ENCODE measurements around the gene CPTP.
A peak's percentile ranks its signal among the peaks of the same experiment; 100 is the strongest.

The CPTP gene

DNA sequence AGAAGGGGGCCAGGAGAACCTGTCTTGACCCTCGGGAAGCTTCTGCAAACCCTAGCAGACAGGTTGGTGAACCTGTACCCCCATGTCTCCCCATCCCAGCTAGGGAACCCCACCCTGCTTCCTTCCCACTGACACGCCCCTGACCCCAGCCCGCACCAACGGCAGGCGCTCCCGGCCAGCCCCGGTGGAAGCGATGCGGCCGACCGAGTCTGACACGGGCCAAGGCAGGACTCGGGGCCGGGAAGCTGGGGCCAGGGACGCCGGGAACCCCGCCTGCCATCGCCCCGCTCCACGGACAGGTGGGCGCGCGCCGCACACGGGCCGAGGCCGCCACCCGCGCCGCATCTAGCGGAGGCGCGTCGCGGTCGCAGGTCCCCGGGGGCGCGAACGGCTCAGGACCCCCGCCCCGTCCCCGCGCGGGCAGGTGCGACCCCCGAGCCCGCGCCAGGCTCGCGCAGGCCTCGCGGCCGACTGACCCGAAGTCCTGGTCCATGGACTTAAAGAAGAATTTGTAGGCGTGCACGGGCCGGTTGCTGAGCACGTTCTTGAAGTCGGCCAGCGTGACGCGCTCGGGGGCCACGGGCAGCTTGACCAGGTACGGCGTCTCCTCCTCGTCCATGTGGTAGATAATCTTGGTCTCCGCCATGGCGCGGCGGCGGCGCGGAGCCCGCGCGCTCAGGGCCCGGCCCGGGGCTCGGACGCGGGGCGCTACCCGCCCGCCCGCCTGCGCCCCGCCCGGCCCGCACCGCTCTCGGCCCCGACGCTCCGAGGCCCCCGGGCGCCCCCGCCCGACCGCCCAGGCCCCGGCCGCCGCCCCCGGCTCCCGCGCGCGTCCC lies 24.0 kb downstream of the CPTP start:
- DNase-seq (ENCODE audit: low read depth, low spot score) = peak; percentile 68

DNA sequence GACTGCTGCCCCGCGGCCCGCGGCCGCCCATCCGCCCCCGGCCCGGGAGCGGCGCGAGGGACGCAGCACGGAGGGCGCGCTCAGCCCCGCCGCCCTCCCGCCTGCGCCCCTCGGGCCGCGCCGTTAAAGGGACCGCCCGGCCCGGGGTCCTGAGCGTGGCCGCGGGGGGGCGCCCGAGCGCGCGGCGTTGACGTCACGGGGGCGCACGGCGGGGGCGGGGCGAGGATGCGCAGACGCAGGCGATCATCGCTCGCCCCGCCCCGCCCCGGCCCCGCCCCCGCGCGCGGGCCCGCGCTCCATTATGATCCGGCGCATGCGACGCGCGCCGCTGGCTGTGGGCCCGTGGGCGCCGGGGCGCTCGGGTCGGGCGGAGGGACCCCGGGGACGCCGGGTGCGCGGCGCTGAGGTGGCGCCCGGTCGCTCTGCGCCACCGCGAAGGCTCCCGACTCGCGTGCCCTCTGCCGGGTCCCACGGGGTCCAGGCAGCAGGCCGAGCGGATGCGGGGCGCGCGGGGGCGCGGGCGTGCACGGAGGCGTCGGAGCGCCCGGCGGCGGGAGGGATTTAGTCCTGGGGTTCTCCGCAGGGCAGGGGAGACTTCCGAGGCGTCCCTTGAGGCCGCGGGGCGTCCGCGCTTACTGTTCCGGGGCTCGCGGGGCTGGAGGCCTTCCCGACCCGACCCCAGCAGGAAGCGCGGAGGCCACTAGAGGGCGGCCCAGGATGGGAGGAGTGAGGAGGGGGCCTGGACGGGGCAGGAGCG lies 24.8 kb downstream of the CPTP start, which contains the start of gene DVL1:
TSS of gene DVL1 (minus strand) at position 163 of the 757 bp plus-strand sequence. CDS start 353 bp downstream, outside the sequence.
- peak; percentile 91 for DNase-seq (ENCODE audit: low read depth, low spot score)

DNA sequence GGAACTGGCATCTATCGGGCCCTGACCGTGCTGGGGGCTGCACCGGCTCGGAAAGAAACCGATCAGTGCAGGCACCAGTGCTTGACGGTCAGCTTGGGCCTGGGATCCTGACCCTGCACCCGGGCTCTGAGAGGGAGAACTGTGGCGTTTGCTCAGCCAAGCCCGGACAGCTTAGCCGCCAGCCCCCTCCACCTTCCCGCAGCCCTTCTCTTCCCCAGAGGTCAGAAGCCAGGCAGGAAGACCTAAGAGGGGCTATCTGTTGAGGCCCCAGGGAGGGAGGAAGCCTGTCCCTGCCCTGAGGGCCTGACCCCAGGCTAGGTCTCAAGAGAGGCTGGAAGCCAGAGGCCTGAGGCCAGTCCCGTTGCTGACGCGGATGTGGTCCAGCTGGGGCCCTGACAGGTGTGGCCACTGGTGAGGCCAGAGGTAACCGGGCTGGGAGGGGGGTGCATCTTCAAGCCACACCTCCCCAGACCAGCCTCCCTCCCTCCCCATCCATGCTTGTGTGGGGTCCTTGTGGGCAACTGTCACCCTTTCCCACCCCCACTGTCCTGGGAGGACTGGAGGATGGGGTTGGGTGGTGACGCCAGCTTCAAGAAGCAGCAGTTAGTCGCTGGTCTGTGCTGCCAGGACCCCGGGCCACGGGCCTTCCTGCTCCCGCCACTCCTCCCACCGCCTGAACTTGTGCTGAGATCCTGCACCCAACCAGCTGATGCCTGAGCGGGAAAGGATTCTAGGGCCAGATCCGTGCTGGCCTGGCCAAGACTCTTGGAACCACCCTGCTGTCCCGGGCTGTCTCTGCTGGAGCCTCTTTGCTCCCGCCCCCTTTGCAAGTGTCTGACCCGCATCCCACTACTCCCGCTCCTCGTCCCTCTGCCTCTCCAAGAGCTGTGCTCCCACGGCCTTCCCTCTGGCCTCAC lies 27.2 kb downstream of the CPTP start:
- DNase-seq (ENCODE audit: low read depth, low spot score) = peak; percentile 48

DNA sequence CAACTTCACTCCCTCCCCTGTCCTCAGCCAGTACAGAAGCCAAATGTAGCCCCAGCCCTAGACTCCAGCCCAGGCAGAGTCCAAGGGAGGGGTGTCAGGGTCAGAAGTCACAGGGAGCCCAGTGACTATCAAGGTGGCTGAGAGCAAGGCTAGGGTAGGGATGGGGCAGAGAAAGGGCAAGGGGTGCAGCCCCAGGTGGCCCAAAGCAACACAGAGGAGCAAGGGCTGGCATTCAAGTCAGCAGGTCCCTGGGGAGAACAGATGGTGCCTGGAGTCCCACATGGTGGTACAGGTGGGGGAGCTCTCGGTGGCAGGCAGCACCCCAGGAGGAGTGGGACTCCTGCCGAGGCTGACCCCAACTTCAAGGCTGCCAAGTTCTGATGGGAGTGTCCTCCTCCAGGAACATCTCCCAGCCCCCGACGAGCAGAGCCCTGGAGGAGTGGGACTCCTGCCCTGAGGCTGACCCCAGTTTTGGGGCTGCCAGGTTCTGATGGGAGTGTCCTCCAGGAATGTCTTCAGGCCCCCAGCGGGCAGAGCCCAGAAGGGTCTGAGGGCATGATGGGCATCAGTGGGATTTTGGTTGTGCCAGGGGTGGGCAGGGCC lies 28.3 kb downstream of the CPTP start:
- DNase-seq (ENCODE audit: low read depth, low spot score) = no peak

DNA sequence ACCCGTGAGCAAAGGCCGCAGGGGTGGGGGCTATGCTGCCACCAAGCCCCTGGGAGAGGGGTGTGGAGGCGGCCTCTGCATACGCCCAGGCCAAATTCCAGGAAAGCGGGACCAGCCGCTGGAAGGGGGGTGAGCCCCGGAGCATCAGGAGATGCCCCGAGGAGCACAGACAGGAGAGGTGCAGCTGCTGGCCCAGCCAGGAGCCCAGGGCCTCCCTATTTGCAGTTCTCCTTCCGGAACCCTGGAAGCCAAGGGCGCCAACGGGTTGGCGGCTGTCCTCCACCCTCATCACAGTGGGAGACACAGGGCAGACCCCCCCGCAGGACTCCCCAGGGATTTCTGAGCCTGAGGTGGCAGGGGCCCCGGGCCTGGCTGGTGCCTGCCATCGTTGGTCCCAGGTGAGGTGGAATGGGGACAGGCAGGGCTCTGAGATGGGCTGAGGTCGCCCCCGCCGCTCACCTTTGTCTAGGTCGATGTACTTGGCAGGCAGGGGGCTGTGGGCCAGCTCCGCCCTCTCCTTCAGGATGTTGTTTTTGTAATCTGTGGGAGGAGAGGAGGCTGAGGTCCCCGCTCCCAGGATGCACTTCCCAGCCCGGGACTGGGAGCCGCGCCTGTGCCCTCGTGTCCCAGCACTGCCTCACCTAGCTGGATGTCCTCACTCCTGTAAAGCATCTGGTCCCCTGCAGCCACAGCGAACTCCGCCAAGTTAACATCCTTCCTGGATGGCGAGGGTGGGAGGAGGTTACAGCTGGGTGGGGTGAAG lies 29.0 kb downstream of the CPTP start:
- DNase-seq (ENCODE audit: low read depth, low spot score) = no peak

DNA sequence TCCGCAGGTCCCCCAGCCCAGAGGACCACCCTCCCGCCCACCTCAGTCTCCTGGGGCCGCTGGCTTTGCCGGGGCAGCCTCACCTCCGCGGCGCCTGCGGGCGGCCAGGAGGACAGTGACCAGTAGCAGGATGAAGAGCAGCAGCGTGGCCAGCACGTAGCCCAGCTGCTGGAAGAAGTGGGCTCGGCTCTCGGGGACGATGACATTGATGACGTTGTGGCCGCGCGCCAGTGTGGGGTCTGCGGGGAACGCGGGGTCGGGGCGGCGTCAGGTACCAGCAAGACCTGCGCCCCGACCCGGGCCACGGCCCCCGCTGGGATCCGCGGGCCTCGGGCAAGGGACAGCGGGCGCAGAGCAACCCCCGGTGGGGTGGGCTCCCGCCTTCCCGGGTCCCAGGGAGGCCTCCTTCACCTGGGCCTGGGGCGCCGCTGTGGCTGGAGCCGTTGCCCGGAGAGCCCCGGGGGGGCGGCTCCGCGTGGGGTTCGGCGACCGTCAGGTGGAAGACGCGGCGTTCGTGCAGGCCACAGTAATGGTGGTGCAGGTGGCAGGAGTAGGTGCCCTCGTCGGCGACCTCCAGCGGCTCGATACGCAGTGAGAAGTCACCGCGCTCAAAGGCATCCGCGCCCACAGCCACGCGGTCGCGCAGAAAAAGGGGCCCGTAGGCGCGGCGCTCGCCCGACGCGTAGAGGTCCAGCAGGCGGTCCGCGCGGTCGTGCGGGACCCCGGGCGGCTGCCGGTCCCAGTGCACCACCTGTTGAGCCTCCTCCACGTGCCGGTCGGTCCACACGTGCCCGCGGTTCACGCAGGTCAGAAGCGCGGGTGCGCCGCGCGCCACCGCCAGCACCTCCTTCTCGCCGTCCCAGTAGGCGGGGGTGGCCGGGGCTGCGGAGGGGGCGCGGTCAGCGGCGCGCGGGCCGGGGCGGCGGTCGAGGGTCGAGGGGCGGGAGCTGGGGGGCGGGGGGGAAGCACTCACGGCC lies 30.0 kb downstream of the CPTP start:
- no peak for DNase-seq (ENCODE audit: low read depth, low spot score)

DNA sequence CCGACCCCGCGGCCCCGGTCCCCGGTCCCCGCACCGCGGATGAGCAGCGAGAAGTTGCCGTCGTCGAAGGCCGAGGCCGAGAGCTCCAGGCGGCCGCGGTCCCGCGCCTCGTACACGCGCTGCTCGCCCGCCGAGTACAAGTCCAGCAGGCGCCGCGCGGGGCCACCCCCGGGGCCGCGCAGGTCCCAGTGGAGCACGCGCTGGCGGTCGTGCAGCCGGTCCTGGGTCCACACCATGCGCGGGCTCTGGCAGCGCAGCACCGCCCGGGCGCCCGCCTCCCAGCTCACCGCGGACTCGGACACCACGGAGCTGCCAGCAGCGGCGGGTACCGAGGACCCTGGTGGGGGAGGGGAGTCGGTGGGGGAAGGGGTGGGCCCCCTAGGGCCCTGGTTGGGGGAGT lies 30.8 kb downstream of the CPTP start:
- peak; percentile 69 for DNase-seq (ENCODE audit: low read depth, low spot score)

DNA sequence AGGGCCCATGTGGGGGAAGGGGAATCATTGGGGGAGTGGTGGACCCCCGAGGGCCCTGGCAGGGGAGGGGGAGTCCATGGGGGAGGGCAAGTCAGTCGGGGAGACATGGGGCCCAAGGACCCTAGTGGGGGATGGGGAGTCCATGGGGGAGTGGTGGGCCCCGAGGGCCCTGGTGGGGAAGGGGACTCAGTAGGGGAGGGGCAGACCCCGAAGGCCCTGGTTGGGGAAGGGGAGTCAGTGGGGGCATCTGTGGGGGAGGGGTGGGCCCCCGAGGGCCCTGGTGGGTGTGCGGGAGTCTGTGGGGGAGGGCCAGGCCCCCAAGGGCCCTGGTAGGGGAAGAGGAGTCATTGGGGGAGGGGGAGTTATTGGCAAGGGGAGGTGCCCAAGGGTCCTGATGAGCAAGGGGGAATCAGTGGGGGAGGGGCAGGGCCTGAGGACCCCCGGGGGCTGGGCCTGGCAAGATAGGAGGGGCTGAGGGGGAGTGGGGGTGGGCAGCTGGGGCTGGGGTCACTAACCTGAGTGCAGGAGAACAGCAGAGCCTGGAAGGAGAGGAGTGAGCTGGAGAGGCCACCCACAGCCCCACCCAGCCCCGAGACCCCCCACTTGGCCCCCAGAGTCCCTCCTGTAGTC lies 31.7 kb downstream of the CPTP start:
- DNase-seq (ENCODE audit: low read depth, low spot score) = no peak

DNA sequence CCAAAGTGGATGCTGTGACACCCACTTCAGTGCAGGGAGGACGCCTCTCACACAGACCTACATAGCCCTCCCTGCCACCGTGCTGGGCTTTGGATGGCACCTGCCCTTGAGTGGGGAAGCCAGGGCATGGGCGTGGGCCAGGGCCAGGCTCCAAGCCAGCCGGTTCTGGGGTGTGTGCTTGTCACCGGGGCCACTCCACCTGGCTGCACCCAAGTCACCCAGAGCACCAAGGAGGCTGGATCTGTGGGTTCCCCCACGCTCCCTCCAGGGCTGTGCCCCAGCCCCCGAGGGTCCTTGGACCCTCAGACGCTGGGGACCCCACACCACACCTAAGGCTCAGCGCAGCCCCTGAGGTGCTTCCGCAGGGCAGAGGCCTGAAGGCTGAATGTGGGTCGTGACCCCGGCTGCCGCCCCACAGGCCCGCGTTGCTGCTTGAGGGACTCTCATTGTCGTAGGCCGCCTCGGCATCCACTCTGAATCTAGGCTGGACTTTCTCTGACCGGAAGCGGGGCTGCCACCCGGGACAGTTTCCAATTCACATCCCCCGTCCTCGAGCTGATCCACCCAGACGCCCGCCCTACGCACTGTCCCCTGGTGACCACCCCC lies 32.3 kb downstream of the CPTP start:
- peak; percentile 52 for DNase-seq (ENCODE audit: low read depth, low spot score)

DNA sequence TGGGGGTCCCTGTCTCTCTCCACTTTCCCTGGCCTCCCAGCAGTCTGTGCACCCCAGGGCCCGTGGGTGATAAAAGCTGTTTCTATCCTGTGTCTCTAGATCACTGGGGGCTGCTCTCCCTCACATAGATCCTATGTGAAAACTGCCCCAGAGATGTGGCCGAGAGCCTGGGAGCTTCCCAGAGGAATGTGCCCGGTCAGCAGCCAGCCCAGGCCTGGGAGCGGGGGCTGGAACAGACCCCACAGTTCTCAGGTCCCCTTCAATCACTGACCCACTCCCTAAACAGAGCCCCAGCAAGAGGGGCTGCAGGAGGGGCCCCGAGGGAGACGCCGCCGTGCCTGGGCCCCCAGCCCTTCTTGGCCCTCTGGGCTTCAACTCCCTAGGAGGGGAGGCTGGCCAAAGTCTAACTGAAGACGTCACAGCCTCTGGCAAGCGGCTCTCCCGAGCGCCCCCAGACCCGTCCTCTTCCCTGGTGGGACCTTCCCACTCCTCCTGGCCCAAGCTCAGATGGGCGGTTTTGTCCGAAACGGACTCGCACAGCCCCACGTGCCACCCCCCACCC lies 33.4 kb downstream of the CPTP start:
- peak; percentile 65 for DNase-seq (ENCODE audit: low read depth, low spot score)

DNA sequence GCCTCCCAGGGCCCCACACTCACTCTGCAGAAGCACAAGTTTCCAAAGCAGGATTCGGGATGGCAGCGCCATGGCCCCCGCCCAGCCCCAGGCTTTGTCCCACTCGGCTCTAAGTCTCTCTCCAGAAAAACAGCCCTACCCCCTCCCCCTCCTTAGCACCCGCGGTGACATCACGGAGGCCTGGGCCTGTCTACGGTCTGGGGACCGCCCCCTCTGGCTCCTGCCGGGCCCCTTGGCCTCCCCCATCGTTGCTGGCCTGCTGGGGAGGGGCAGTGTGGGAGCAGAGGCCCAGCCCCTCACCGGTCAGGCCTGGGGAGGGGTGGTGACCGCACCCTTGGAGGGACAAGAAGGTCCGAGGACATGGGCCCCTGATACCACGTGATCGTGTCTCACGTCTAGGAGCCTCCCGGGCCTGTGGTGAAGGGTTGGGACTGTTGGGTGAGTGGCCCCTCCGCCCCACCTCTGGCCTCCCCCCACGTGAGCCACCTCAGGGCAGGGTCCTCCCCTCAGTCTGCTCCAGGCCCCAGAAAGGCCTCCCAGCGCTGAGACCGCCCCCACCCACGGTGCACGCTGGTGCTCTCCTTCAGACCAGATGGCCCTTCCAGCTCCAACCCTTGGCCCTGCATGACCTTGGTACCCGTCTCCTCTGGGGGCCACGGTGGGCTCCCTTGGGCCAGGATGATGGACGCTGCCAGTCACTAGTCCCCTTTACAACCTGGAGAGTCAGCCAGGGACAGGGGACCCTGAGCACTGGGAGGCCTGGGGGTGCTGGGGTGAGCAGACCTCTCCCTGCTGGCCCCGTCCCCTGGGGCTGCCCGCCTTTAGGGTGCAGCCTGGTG lies 34.0 kb downstream of the CPTP start, which contains the start of gene MXRA8:
TSS of gene MXRA8 (minus strand) at position 123 of the 839 bp plus-strand sequence. CDS start at position 72, 51 bp downstream.
- DNase-seq (ENCODE audit: low read depth, low spot score) = peak; percentile 95

DNA sequence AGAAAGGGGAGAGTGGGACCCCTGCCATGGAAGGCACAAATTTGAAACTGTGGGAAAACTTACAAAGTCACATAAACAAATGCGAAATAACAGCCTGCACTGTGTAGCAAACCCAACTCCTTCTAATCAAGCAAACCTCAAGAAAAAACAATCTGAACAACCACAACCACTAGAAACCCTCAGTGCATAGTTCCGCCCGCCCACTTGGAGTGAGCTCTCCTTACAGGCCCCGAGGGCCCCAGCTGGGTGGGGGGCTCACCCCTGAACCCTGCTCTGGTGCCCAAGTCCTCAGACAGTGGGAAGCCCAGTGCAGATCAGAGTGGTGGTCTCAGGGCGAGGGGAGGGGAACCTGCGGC lies 34.7 kb downstream of the CPTP start:
- DNase-seq (ENCODE audit: low read depth, low spot score) = peak; percentile 87

DNA sequence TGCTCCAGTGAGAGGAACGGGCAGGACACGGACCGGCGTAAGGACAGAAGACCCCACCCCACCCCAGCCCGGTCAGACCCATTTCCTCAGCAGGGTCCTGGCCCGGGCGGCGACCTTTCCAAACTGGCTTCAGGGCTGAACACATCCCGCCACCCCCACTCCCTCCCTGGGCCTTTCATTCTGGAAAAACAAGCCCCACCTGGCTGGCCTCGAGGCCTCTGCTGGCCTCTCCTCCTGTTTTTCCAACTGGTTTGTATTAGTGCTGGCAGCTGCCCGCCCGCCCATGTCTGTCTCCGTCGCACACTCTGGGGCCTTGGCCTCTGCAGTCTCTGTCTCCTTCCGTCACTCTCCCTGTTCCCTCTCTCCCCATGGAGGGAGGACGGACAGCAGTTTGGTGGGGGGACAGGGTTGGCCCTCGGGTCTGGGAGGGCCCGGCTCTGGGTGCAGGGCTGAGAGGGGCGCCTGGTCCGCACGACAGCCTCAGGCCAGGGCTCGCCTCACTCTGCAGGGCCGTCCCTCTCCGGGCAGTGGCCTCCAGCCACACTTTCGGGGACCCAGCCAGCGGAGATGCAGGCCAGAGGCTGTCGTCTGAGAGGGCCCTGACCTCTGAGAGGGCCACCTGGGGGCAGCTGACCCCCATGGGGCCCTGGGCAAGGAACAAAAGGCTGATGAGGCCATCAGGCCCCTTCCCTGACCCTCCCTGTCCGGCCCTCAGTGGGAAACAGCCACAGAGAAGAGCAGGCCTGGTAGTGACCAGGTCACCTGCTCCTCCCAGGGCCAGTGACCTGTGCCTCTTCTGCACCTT lies 35.3 kb downstream of the CPTP start:
- peak; percentile 85 for DNase-seq (ENCODE audit: low read depth, low spot score)

DNA sequence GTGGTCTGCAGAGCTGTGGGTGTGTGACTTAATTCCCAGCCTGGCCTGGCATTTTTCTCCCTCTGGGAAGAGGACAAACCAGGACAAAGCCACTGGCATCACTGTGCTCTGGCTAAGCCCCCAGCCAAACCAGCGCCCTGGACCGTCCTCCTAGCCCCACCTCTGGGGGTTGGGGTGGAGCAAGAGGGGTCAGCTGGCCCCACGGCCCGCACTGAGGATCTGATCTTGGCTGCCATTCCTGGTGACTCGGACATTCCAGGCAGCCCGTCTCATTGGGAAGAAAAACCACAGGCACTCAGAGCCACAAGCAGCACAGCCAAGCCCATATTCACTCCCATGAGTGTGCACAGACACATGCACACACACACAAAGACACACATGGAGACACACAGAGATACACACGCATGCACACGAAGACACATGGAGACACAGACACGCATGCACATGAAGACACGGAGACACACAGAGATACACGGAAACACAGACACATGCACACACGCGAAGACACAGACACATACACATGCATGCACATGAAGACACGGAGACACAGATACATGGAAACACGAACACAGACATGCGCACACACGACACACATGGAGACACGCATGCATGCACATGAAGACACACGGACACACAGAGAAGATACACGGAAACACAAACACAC lies 36.0 kb downstream of the CPTP start:
- peak; percentile 98 for DNase-seq (ENCODE audit: low read depth, low spot score)

DNA sequence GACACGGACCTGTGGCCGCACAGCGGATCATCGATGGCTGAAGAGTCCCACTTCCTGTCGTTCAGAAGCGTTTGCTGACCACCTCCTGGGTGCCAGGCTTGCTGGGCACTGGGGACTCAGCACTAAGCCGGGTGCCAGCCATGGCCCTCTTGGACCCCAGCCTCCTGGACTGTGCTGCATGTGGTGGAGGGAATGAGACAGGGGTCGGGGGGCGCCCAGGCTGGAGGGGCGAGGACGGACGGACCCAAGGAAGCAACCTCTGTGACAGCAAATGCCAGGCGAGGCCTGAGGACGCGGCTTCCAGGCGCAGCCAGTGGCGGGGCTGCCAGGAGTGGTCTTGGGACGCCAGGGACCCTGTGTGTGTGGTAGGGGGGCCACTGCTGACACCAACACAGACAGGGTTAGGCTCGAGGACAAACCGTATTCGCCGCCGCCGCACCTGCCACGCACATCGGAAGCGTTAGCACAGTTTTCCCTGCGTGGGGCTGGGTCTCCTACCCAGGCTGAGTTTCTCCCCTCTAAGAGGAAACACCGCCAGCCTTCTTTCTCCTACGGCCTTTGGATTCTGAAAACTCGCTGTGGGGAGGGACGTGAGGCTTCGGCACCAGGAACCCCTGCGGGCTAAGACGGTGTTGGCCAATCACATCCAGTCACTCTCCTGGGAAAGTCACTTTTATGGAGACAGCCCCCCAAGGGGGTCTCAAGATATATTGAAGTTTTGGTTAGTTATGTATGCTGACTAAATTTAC lies 36.8 kb downstream of the CPTP start:
- no peak for DNase-seq (ENCODE audit: low read depth, low spot score)
